Glutamatergic neuron (in vitro differentiated cells): ENCODE measurements around the gene PKN3. TPM values are rescaled to one million over a fixed set of nuclear protein-coding genes. Genes with fewer than 3 reads are reported as not detected.

ENCODE experiments used
- DNase-seq: peaks from one replicate; pipeline ENCODE4 v3.0.0; 2022
- H3K27ac Mint-ChIP-seq: one replicate; pipeline ENCODE4 v1.8.0; 2020; ENCODE audit warnings: mild to moderate bottlenecking, mixed read lengths, inconsistent platforms; ENCODE audit not compliant: unreplicated experiment
- H3K27me3 Mint-ChIP-seq: one replicate; pipeline ENCODE4 v1.8.0; 2020; ENCODE audit warnings: mild to moderate bottlenecking, moderate library complexity, mixed read lengths, inconsistent platforms; ENCODE audit not compliant: unreplicated experiment
- H3K36me3 Mint-ChIP-seq: one replicate; pipeline ENCODE4 v1.8.0; 2020; ENCODE audit warnings: mild to moderate bottlenecking, mixed read lengths, inconsistent platforms; ENCODE audit not compliant: unreplicated experiment
- H3K4me1 Mint-ChIP-seq: one replicate; pipeline ENCODE4 v1.8.0; 2020; ENCODE audit warnings: mild to moderate bottlenecking, low read depth, mixed read lengths, inconsistent platforms; ENCODE audit not compliant: unreplicated experiment
- H3K4me3 Mint-ChIP-seq: one replicate; pipeline ENCODE4 v1.8.0; 2020; ENCODE audit warnings: mild to moderate bottlenecking, mixed read lengths, inconsistent platforms; ENCODE audit not compliant: unreplicated experiment
- H3K9me3 Mint-ChIP-seq: one replicate; pipeline ENCODE4 v1.8.0; 2020; ENCODE audit warnings: mild to moderate bottlenecking, moderate library complexity, mixed read lengths, inconsistent platforms; ENCODE audit not compliant: unreplicated experiment
- CTCF ChIP-seq: fragments of 200-600 bp; sonication (generic); IDR thresholded peaks from one replicate; pipeline ENCODE4 v1.5.0; 2021; ENCODE audit not compliant: partially characterized antibody, unreplicated experiment
- total RNA-seq: library from RNA; stranded (reverse); fragmentation: NEBNext Ultra II Directional; extraction: Animal tissue kit (Norgen Biotek cat#: 25700); gene quantifications from one replicate; pipeline ENCODE4 v1.2.1, GENCODE V29; 2021; ENCODE audit not compliant: unreplicated experiment

Gene PKN3
- total RNA-seq, 1 donor from 2014 or later, result 4.3 TPM

- no peaks in the 10 kb centered on the region for H3K36me3 Mint-ChIP-seq
- peaks cover 2% of the 10 kb centered on the region for H3K9me3 Mint-ChIP-seq
- TF ChIP-seq CTCF, result no peak
- H3K4me3 Mint-ChIP-seq, result no peak overlapping the region
- H3K27ac Mint-ChIP-seq, result no peak overlapping the region
- no peaks in the 10 kb centered on the region for H3K27me3 Mint-ChIP-seq
- DNase-seq, result no peak
- no peaks in the 10 kb centered on the region for H3K4me1 Mint-ChIP-seq
Measured at GRCh38 chr9:128743421-128743820, 41.1 kb downstream of the PKN3 start.

- DNase-seq, result no peak
- Mint-ChIP-seq H3K4me1 (no peaks in the 10 kb centered on the region), H3K4me3 (no peak overlapping the region), H3K27me3 (no peaks in the 10 kb centered on the region), H3K27ac (peak overlapping the region; percentile 52), H3K9me3 (no peaks in the 10 kb centered on the region), H3K36me3 (no peaks in the 10 kb centered on the region)
- no peak for TF ChIP-seq CTCF
Measured at GRCh38 chr9:128747241-128747640, 44.9 kb downstream of the PKN3 start.

- H3K27ac Mint-ChIP-seq, result no peak overlapping the region
- no peak for TF ChIP-seq CTCF
- H3K9me3 Mint-ChIP-seq, result no peaks in the 10 kb centered on the region
- H3K27me3 Mint-ChIP-seq, result no peaks in the 10 kb centered on the region
- H3K4me1 Mint-ChIP-seq, result no peaks in the 10 kb centered on the region
- no peak overlapping the region for H3K4me3 Mint-ChIP-seq
- no peak for DNase-seq
- no peaks in the 10 kb centered on the region for H3K36me3 Mint-ChIP-seq
Measured at GRCh38 chr9:128750926-128751595, 48.8 kb downstream of the PKN3 start.

GRCh38 chr9:128753627-128754026, 51.3 kb downstream of the PKN3 start:
- H3K27me3 Mint-ChIP-seq, result peaks cover 2% of the 10 kb centered on the region
- H3K27ac Mint-ChIP-seq, result no peak overlapping the region
- no peak overlapping the region for H3K4me3 Mint-ChIP-seq
- TF ChIP-seq CTCF, result no peak
- H3K4me1 Mint-ChIP-seq, result no peaks in the 10 kb centered on the region
- no peaks in the 10 kb centered on the region for H3K9me3 Mint-ChIP-seq
- DNase-seq, result no peak
- no peaks in the 10 kb centered on the region for H3K36me3 Mint-ChIP-seq

- DNase-seq, result no peak
- H3K27me3 Mint-ChIP-seq, result peaks cover 2% of the 10 kb centered on the region
- no peak overlapping the region for H3K4me3 Mint-ChIP-seq
- H3K4me1 Mint-ChIP-seq, result no peaks in the 10 kb centered on the region
- no peak overlapping the region for H3K27ac Mint-ChIP-seq
- H3K36me3 Mint-ChIP-seq, result no peaks in the 10 kb centered on the region
- TF ChIP-seq CTCF, result no peak
- H3K9me3 Mint-ChIP-seq, result no peaks in the 10 kb centered on the region
Measured at GRCh38 chr9:128757602-128758001, 55.3 kb downstream of the PKN3 start.
